IMR-90 (cell line): ENCODE measurements around the gene ABI3BP. TPM values are rescaled to one million over a fixed set of nuclear protein-coding genes. Genes with fewer than 3 reads are reported as not detected.

Experiments
- ATAC-seq: fragments of 200-7000 bp; cut with Tn5 transposase; 2 replicates; pipeline ENCODE4 v1.9.1; 2020; ENCODE audit warnings: low read depth, mild to moderate bottlenecking, moderate library complexity
- BruUV-seq: library from RNA; stranded (reverse); fragments of 400-500 nt; replicated peaks from 2 replicates; lab custom pipeline; 2021; lab: Mats Ljungman, UMichigan
- CTCF ChIA-PET: fragments of 300-600 bp; formaldehyde crosslinking; extraction: SDS; loops from one replicate; lab custom pipeline; 2021; ENCODE audit warnings: antibody characterized with exemption; lab: Yijun Ruan, JAX
- POLR2A ChIA-PET: fragments of 300-600 bp; sonication (Branson Sonifier 250); formaldehyde crosslinking; loops from one replicate; lab custom pipeline; 2022; ENCODE audit warnings: antibody characterized with exemption; ENCODE audit not compliant: unreplicated experiment; lab: Charles Lee
- DNase-seq: peaks from one replicate; pipeline ENCODE4 v3.0.0; 2013
- H2AFZ ChIP-seq: replicated peaks from 2 replicates; pipeline ENCODE3; 2013; ENCODE audit warnings: low read length, mild to moderate bottlenecking; ENCODE audit not compliant: poor library complexity
- H2AK5ac ChIP-seq: 2 replicates; pipeline ENCODE4 v1.6.1; 2013; ENCODE audit warnings: low read depth, low read length, inconsistent platforms
- H2AK9ac ChIP-seq: replicated peaks from 2 replicates; pipeline ENCODE3; 2013; ENCODE audit warnings: mild to moderate bottlenecking, low read depth, low read length, moderate library complexity; ENCODE audit not compliant: poor library complexity
- H2BK120ac ChIP-seq: 2 replicates; pipeline ENCODE4 v1.6.1; 2013; ENCODE audit warnings: low read depth, low read length, inconsistent platforms
- H2BK15ac ChIP-seq: 3 replicates; pipeline ENCODE4 v1.6.1; 2013; ENCODE audit warnings: low read depth, low read length, inconsistent platforms
- H2BK20ac ChIP-seq: 2 replicates; pipeline ENCODE4 v1.6.1; 2013; ENCODE audit warnings: low read depth, mild to moderate bottlenecking, inconsistent platforms, low read length, moderate library complexity
- H2BK5ac ChIP-seq: 2 replicates; pipeline ENCODE4 v1.6.1; 2013; ENCODE audit warnings: mild to moderate bottlenecking, low read depth, low read length, inconsistent platforms; ENCODE audit not compliant: poor library complexity, severe bottlenecking
- H3K14ac ChIP-seq: replicated peaks from 2 replicates; pipeline ENCODE4 v1.6.1; 2013; ENCODE audit warnings: low read depth, low read length, inconsistent platforms
- H3K18ac ChIP-seq: 2 replicates; pipeline ENCODE4 v1.6.1; 2013; ENCODE audit warnings: low read depth, low read length, control low read depth
- H3K23ac ChIP-seq: 2 replicates; pipeline ENCODE4 v1.6.1; 2013; ENCODE audit warnings: low read depth, low read length, inconsistent platforms
- H3K27ac ChIP-seq: 2 replicates; pipeline ENCODE4 v1.5.1; 2013; ENCODE audit warnings: mild to moderate bottlenecking, control low read depth, low read length; ENCODE audit not compliant: insufficient read depth
- H3K27me3 ChIP-seq: 2 replicates; pipeline ENCODE4 v1.6.1; 2013; ENCODE audit warnings: low read length; ENCODE audit not compliant: control insufficient read depth, insufficient read depth
- H3K36me3 ChIP-seq: 2 replicates; pipeline ENCODE4 v1.6.1; 2013; ENCODE audit warnings: low read length, mixed read lengths; ENCODE audit not compliant: control insufficient read depth, insufficient read depth
- H3K4ac ChIP-seq: 2 replicates; pipeline ENCODE4 v1.6.1; 2013; ENCODE audit warnings: low read depth, low read length, inconsistent platforms
- H3K4me1 ChIP-seq: 2 replicates; pipeline ENCODE4 v1.6.1; 2013; ENCODE audit warnings: low read length, mixed read lengths; ENCODE audit not compliant: control insufficient read depth, insufficient read depth
- H3K4me2 ChIP-seq: 2 replicates; pipeline ENCODE4 v1.6.1; 2013; ENCODE audit warnings: low read depth, mild to moderate bottlenecking, control low read depth, low read length, moderate library complexity
- H3K4me3 ChIP-seq: 2 replicates; pipeline ENCODE4 v1.5.1; 2013; ENCODE audit warnings: low read depth, mild to moderate bottlenecking, control low read depth, low read length, moderate library complexity; ENCODE audit not compliant: insufficient read depth
- H3K56ac ChIP-seq: 2 replicates; pipeline ENCODE4 v1.6.1; 2013; ENCODE audit warnings: low read length, inconsistent platforms; ENCODE audit not compliant: insufficient read depth; ENCODE audit errors: extremely low read depth
- H3K79me1 ChIP-seq, 2 experiments: 2 replicates each; pipeline ENCODE4 v1.6.1; 2013; ENCODE audit warnings: low read length in 2 of 2, inconsistent platforms in 1 of 2, low read depth in 1 of 2
- H3K9ac ChIP-seq: 2 replicates; pipeline ENCODE4 v1.6.1; 2013; ENCODE audit warnings: low read depth, low read length, control low read depth
- H3K9me1 ChIP-seq: 2 replicates; pipeline ENCODE4 v1.6.1; 2013; ENCODE audit warnings: low read length, inconsistent platforms; ENCODE audit not compliant: insufficient read depth
- H3K9me3 ChIP-seq: 2 replicates; pipeline ENCODE4 v1.6.1; 2013; ENCODE audit warnings: low read length; ENCODE audit not compliant: control insufficient read depth, insufficient read depth
- H4K20me1 ChIP-seq: 2 replicates; pipeline ENCODE4 v1.6.1; 2013; ENCODE audit warnings: low read length, inconsistent platforms; ENCODE audit not compliant: insufficient read depth
- H4K5ac ChIP-seq: 2 replicates; pipeline ENCODE4 v1.6.1; 2013; ENCODE audit warnings: mild to moderate bottlenecking, low read depth, low read length, control low read depth
- H4K8ac ChIP-seq, 2 experiments: 2 replicates each; pipeline ENCODE4 v1.6.1; 2013; ENCODE audit warnings: low read depth in 2 of 2, low read length in 2 of 2, control low read depth in 1 of 2, inconsistent platforms in 1 of 2
- H4K91ac ChIP-seq: 2 replicates; pipeline ENCODE4 v1.6.1; 2013; ENCODE audit warnings: low read depth, low read length, inconsistent platforms; ENCODE audit not compliant: insufficient read depth
- BHLHE40 ChIP-seq: fragments of 150-350 bp; IDR thresholded peaks from 2 replicates; pipeline ENCODE4 v1.6.1; 2016; ENCODE audit warnings: mild to moderate bottlenecking, low read depth, low read length
- CEBPB ChIP-seq: IDR thresholded peaks from 2 replicates; pipeline ENCODE4 v1.6.1; 2012; ENCODE audit warnings: low read depth, low read length, improper control_type of control experiment
- CHD1 ChIP-seq: IDR thresholded peaks from 2 replicates; pipeline ENCODE4 v1.6.1; 2012; ENCODE audit warnings: low read depth, low read length, improper control_type of control experiment
- FOS ChIP-seq: fragments of 150-350 bp; IDR thresholded peaks from 2 replicates; pipeline ENCODE4 v1.6.1; 2016; ENCODE audit warnings: low read depth, low read length
- MAFK ChIP-seq: IDR thresholded peaks from 2 replicates; pipeline ENCODE4 v1.6.1; 2012; ENCODE audit warnings: low read depth, low read length, improper control_type of control experiment
- MAZ ChIP-seq: IDR thresholded peaks from 2 replicates; pipeline ENCODE4 v1.6.1; 2012; ENCODE audit warnings: low read depth, mild to moderate bottlenecking, low read length, improper control_type of control experiment, moderate library complexity, borderline replicate concordance
- MXI1 ChIP-seq: IDR thresholded peaks from 2 replicates; pipeline ENCODE4 v1.6.1; 2012; ENCODE audit warnings: low read depth, mild to moderate bottlenecking, low read length, moderate library complexity, borderline replicate concordance
- POLR2A ChIP-seq: IDR thresholded peaks from 2 replicates; pipeline ENCODE4 v1.6.1; 2012; ENCODE audit warnings: mild to moderate bottlenecking, low read depth, low read length
- RAD21 ChIP-seq: IDR thresholded peaks from 2 replicates; pipeline ENCODE4 v1.6.1; 2012; ENCODE audit warnings: low read length, improper control_type of control experiment
- RCOR1 ChIP-seq: IDR thresholded peaks from 2 replicates; pipeline ENCODE4 v1.6.1; 2012; ENCODE audit warnings: mild to moderate bottlenecking, low read length, improper control_type of control experiment; ENCODE audit not compliant: insufficient replicate concordance
- RFX5 ChIP-seq: IDR thresholded peaks from 2 replicates; pipeline ENCODE4 v1.8.0; 2012; ENCODE audit warnings: low read depth, mild to moderate bottlenecking, low read length, moderate library complexity
- SMC3 ChIP-seq: fragments of 150-350 bp; IDR thresholded peaks from 2 replicates; pipeline ENCODE4 v1.6.1; 2016; ENCODE audit warnings: low read depth, mild to moderate bottlenecking, antibody characterized with exemption, low read length, moderate library complexity
- USF2 ChIP-seq: fragments of 150-350 bp; IDR thresholded peaks from 2 replicates; pipeline ENCODE4 v1.6.1; 2017; ENCODE audit warnings: mild to moderate bottlenecking, antibody characterized with exemption, low read length, low read depth
- WGBS, 2 experiments: methylation state at CpG; one replicate each; pipeline versions ENCODE4 v1.1.5 to v1.1.7; 2013; ENCODE audit warnings: missing lambda C conversion rate in 2 of 2; ENCODE audit not compliant: insufficient read length in 1 of 2; ENCODE audit errors: extremely low coverage in 2 of 2; 5-methylcytosine and 5-hydroxymethylcytosine counted together
- dilution Hi-C: fragments of 300-500 bp; cut with HindIII; formaldehyde crosslinking; loops from one replicate; pipeline ENCODE4 v1.14.3; 2018; ENCODE audit warnings: low sequenced_read_pairs; ENCODE audit not compliant: unreplicated experiment
- in situ Hi-C: fragments of 300-500 bp; cut with MboI; formaldehyde crosslinking; loops from 3 replicates; pipeline ENCODE4 v1.14.3; 2019; ENCODE audit warnings: low sequenced_read_pairs, inconsistent platforms, mixed read lengths
- intact Hi-C: fragments of 100-400 bp; cut with micrococcal nuclease; formaldehyde crosslinking; loops from 2 replicates; pipeline ENCODE4 v1.10.0; 2022
- polyA plus RNA-seq, 3 experiments: library from polyadenylated mRNA; depleted of rRNA; stranded (reverse); fragments of >200 nt; gene quantifications; 2 replicates each; pipeline ENCODE4 v1.2.3, GENCODE V29; 2012; ENCODE audit warnings: low replicate concordance in 1 of 3
- total RNA-seq: library from RNA; depleted of rRNA; stranded (reverse); fragments of >200 nt; gene quantifications from 2 replicates; pipeline ENCODE4 v1.2.3, GENCODE V29; 2012
- TF ChIP-seq, protein P1 (sequence below): fragments of 150-350 bp; IDR thresholded peaks from 2 replicates; pipeline ENCODE4 v1.6.1; 2016; ENCODE audit warnings: low read depth, mild to moderate bottlenecking, low read length, moderate library complexity, borderline replicate concordance
- TF ChIP-seq, protein P2 (sequence below): conservative IDR thresholded peaks from 2 replicates; pipeline ENCODE4 v1.5.1; 2012; ENCODE audit warnings: mild to moderate bottlenecking, low read depth, low read length, improper control_type of control experiment

ABI3BP gene
- total and polyA plus RNA-seq, 2 of the 4 experiments (the other 2 are of a cell fraction): 3.0 to 26.7 TPM

- Histone ChIP-seq H3K4me1 (0 out of 2 replicates have a peak, but pooled peaks cover 2% of the 10 kb centered on the region), H3K79me1 (no peaks in the 10 kb centered on the region), H3K9me3 (no peaks in the 10 kb centered on the region), H4K20me1 (no peaks in the 10 kb centered on the region), H2AFZ (no peak overlapping the region), H3K27ac (no peak overlapping the region), H3K18ac (no peak overlapping the region), H2AK5ac (no peak overlapping the region), H3K23ac (no peak overlapping the region), H3K4me3 (no peak overlapping the region), H3K4ac (no peak overlapping the region), H3K9ac (no peak overlapping the region), H3K27me3 (no peaks in the 10 kb centered on the region), H2AK9ac (no peak overlapping the region), H3K9me1 (no peaks in the 10 kb centered on the region), H4K8ac (no peak overlapping the region), H3K4me2 (no peak overlapping the region), H3K14ac (no peak overlapping the region), H2BK20ac (no peak overlapping the region), H2BK15ac (no peak overlapping the region), H2BK120ac (no peak overlapping the region), H2BK5ac (no peak overlapping the region), H3K36me3 (no peaks in the 10 kb centered on the region), H3K56ac (no peak overlapping the region), H4K5ac (no peak overlapping the region), H4K91ac (no peak overlapping the region)
- no TSS peak for BruUV-seq
- in situ Hi-C loops (no loop called here), intact Hi-C loops (no loop called here), dilution Hi-C loops (no loop called here)
- DNase-seq: no peak
- POLR2A ChIA-PET: no interaction called here
- TF ChIP-seq BHLHE40 (no peak), FOS (no peak), CEBPB (no peak), RAD21 (no peak), SMC3 (no peak), MXI1 (no peak), USF2 (no peak), MAZ (no peak), MAFK (no peak), RCOR1 (no peak), POLR2A (no peak), RFX5 (no peak), CHD1 (no peak)
- TF ChIP-seq, protein P1, sequence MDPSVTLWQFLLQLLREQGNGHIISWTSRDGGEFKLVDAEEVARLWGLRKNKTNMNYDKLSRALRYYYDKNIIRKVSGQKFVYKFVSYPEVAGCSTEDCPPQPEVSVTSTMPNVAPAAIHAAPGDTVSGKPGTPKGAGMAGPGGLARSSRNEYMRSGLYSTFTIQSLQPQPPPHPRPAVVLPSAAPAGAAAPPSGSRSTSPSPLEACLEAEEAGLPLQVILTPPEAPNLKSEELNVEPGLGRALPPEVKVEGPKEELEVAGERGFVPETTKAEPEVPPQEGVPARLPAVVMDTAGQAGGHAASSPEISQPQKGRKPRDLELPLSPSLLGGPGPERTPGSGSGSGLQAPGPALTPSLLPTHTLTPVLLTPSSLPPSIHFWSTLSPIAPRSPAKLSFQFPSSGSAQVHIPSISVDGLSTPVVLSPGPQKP: no peak
- TF ChIP-seq, protein P2, sequence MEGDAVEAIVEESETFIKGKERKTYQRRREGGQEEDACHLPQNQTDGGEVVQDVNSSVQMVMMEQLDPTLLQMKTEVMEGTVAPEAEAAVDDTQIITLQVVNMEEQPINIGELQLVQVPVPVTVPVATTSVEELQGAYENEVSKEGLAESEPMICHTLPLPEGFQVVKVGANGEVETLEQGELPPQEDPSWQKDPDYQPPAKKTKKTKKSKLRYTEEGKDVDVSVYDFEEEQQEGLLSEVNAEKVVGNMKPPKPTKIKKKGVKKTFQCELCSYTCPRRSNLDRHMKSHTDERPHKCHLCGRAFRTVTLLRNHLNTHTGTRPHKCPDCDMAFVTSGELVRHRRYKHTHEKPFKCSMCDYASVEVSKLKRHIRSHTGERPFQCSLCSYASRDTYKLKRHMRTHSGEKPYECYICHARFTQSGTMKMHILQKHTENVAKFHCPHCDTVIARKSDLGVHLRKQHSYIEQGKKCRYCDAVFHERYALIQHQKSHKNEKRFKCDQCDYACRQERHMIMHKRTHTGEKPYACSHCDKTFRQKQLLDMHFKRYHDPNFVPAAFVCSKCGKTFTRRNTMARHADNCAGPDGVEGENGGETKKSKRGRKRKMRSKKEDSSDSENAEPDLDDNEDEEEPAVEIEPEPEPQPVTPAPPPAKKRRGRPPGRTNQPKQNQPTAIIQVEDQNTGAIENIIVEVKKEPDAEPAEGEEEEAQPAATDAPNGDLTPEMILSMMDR: no peak
- no CpG with 5 or more reads among the region's 4 CpGs for WGBS, 2 experiments
- no peak for ATAC-seq
- CTCF ChIA-PET: interaction anchor here (1.9 kb wide), 1 partner anchor 9 kb away, joined by 5 read pairs; no protein-coding TSS in a partner anchor
These were observed 19.6 kb downstream of the ABI3BP start for GRCh38 chr3:100973594-100973993.
